Measurements from ENCODE around the gene LRRC25. TPM values are rescaled to one million over a fixed set of nuclear protein-coding genes. Genes with fewer than 3 reads are reported as not detected.

The LRRC25 gene
- total RNA-seq, 1 experiment from 2014 or later, result not detected

DNA sequence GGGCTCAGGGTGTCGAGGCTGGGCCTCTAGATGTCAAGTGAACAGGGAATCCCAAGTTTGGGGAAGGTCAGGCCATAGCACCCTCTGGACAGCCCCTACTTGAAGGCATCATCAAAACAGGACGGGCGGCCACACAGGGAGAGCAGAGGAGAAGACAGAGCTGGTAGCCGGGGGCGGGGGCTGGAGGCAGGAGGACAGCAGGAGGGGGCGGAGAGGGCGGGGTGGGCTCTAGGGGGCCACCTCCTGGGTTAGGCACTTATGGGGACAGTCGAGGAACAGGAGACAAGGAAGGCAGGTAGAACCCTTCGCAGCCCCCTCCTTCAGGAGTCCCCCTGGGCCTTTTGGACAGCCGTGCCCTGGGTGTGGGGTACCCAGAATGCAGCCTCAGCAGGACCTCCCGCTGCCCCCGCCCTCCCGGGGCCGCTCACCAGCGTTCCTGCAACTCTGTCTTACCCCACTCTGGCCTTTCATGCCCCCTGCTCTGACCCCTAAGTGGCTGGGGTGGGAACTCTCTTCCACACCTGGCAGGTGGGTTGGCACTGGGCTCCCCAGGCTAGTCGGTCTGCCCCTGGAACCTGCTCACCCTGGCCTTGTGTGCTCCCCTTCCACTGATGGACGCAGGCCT is 27.6 kb upstream of the LRRC25 start:
- no peak for DNase-seq (ENCODE audit: low spot score)

DNA sequence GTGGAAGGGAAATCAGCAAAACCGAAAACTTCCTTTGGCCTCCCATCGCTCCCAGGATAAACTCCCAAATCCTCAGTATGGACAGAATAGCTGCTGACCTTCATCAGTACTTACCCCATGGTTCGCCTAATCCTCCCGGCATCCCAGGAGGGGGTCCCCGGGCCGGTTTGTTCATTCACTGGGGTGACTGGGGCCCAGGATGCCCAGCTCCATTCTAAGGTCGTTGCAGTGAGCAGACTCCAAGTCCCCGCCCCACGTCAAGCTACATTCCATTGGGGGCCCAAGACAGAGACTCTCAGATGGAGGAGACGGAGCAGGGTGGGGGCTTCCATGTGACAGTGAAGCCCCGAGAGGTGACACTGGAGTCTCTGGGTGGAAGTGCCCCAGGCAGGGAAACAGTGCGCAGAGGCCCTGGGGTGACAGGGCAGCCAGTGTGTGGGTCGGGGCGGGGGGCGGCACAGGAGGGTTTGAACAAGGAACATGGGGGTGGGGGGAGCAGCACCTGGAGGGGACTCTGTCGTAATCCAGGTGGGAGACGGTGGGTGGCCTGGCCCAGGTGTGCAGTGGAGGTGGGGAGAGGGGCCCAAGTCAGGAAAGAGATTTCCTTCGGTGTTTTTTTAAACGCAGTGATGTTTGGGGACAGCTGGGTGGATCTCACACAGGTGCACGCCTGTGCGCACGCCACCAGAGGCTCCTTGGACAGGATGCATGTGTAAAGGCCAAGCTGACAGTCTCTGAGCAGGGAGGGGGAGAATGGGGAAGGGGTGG is 26.9 kb upstream of the LRRC25 start:
- DNase-seq (ENCODE audit: low spot score), result no peak

GRCh38 chr19:18423258-18424020 is 26.0 kb upstream of the LRRC25 start:
- DNase-seq (ENCODE audit: low spot score), result no peak

GRCh38 chr19:18422530-18423191 is 25.2 kb upstream of the LRRC25 start:
- no peak for DNase-seq (ENCODE audit: low spot score)

DNA sequence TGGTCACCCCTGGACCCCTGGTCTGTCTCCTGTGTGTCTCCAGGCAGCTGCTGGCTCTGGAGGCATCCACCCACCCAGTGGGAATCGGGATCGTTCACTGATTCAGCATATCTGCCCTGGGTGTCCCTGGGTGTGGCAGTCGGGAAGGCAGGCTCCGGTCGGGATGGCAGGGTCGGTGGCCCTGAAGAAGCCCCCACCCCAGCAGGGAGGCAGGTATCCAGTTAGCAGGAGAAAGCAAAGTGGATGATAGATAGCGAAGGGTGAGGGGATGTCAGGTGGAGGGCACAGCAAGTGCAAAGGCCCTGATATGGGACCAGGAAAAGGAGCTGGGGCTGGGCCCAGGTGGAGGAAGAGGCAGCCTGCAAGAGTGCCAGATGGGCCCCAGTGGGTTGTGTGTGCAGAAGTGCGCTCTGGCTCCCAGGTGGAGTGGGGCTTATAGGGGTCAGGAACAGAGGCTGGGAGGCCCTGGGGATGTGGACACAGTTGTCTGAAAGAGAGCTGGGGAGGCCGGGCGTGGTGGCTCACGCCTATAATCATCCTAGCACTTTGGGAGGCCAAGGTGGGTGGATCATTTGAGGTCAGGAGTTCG is 24.0 kb upstream of the LRRC25 start:
- no peak for DNase-seq (ENCODE audit: low spot score)

GRCh38 chr19:18420930-18421329 is 23.5 kb upstream of the LRRC25 start:
- DNase-seq (ENCODE audit: low spot score), result no peak

DNA sequence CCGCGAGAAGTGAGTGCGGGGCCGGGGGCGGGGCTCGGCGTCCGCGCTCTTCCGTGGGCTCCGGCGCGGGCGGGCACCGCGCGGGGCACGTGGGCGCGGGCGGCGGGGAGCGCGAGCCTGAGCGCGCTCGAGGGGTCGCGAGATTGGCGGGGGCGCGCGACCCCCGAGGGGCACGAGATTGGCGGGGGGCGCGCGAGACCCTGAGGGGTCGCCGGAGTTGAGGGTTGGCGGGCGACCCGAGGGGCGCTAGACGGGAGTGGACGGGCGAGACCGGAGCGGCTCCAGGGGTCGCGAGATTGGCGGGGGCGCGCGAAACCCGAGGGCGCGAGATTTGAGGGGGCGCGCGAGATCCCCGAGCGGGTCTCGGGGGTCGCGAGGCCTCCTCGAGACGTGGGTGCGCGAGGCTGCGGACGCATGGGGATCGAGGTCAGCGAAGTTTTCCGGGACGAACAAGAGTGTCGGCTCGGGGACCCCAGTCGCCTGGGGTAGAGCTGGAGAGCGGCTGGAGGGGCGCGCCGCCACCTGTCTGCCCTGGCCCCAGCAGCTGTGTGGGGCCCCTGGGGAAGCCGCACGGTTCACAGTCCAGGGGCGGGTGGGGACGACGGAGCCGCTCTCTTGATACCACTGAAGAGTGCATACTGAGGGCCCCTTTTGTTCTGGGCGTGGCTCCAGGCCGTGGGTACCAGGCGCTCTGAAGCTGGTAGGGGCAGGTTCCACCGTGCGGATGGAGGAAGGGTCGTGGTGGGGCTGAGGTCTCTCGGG is 22.5 kb upstream of the LRRC25 start:
- no peak for DNase-seq (ENCODE audit: low spot score)

GRCh38 chr19:18419195-18419698 is 21.8 kb upstream of the LRRC25 start, which contains the start of gene SSBP4:
Gene SSBP4 (plus strand): TSS chr19:18419398. CDS start chr19:18419649, 251 bp downstream.
- peak; percentile 55 for DNase-seq (ENCODE audit: low spot score)

DNA sequence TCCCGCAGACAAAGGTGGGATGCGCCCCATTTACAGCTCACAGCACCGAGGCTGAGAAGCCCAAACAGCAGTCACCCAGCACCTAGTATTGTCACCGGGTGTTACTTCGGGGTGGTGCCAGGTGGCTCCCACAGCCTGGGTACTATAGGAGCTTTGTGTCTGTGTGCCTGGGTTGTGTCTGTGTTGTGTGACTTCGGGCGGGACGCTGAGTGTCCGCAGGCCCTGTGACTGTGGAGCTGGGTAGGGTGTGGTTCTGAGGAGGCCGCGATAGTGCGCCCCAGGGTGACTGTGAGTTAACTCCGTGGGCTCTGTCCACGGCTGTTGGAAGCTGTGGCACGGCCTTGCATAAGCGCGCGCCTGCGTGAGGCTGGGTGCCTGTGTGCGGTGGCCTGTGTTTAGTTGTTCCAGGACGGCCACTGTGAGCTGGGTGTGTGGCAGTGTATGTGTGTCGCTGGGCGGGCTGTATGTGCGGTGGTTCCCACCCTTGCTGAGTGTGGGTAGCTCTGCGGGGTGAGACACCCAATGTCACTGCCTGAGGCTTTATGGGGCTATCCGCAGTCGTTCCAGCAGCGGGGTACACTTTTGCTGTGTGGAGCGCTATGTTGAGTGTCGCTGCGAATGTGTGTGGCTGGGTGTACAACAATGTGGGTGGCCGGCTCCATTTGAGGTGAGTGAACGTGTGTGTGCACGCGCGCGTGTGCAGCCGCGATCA is 21.2 kb upstream of the LRRC25 start:
- no peak for DNase-seq (ENCODE audit: low spot score)

DNA sequence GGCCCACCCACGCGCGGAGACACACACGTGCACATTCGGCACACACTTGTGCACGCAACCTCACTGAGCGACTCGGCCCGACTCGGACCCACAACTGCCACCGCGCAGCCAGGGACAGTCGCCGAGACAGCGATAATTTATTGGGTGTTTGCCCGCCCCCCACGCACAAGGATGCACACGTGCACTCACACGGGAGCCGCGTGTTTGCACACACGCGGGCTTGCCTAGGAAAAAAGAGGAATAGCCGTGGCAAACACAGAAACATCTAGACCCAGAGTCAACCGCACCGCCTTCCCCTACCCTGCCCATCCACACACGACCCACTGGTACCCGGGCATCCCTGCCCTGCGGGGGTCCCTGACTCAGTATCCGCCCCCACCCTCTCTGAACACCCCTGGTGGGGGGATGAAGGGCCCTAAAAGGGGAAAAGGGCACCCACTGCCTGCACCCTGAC is 20.6 kb upstream of the LRRC25 start:
- no peak for DNase-seq (ENCODE audit: low spot score)

DNA sequence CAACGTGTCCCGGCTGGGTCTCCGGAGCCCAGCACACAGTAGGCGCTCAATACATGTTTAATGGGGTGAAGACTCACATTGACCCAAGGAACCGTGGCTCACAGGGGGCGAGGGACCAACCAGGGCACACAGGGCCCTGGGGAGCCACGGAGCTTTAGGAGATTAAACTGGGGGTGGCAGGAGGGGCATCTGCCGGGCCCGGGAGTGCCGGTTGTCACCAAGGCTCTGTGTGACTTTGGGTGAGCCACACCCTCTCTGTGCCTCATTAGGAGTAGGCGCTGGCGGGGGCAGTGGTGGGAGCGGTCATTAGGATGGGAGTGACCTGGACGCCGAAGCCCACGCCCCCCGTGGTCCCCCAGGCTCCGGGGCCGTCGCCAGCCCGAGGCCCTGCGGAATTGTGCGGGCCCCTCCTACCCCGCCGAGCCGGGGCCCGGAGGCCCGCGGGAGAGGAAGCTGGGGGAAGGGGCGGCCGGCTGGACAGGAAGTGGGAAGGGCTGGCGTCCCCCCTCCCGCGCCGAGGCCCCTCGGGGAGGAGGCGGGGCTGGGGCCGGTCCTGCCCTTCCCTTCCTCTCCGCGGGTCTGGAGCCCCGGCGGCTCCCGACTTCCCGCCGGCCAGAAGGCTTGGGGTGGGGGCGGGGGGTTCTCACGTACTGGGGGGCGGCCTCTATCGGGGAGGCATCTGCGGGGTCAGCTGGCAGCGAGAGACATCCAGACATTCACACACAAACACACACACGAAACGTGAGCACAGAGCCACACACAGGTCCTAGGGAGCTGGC is 20.0 kb upstream of the LRRC25 start:
- peak; percentile 86 for DNase-seq (ENCODE audit: low spot score)

DNA sequence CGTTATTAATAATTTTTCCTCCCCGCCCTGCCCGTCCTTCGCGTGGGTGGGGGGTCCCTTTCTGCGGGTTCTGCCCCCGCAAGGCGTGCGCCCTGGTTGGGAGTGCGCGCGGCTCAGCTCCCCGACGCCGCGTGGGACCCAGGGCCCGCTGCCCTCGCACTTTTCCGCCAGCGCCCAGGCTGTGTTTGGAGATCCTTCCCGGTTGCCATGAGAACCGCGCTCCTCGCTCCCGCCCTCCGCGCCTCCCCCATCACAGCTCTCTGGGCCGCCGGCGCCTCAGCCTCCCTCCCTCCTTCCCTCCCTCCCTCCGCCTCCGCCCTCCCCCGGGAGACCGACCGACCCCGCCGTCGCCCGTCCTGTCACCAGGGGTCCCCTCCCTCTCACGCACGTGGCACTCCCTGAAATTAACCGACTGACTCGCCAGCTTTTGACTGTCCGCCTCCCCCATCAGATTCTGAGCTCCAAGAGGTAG is 19.4 kb upstream of the LRRC25 start:
- peak; percentile 83 for DNase-seq (ENCODE audit: low spot score)

- DNase-seq (ENCODE audit: low spot score), result peak; percentile 93
Measured at GRCh38 chr19:18415178-18415867, 17.9 kb upstream of the LRRC25 start.

GRCh38 chr19:18414504-18415177 is 17.2 kb upstream of the LRRC25 start:
- peak; percentile 66 for DNase-seq (ENCODE audit: low spot score)

GRCh38 chr19:18412610-18413239 is 15.3 kb upstream of the LRRC25 start:
- DNase-seq (ENCODE audit: low spot score), result no peak

DNA sequence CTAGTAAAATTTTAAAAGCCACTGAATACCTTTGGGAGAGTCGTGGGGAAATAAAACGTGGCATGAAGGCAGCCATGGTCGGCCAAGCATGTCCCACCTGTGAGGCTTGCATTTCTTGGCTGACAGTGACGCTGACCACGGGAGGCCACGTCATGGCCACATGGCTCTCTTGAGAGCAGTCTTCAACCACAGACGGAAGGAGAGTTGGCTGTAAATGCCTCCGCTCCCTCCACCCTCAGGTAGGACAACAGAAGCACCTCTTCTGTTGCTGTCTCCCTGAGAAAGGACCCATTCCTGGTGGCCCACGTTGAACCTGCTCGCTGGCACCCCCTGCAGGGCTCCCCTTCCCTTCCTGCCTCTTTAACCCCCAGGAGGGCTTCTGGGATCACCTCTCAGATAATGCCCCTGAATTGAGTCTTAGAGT is 10.6 kb upstream of the LRRC25 start:
- DNase-seq (ENCODE audit: low spot score), result no peak

DNA sequence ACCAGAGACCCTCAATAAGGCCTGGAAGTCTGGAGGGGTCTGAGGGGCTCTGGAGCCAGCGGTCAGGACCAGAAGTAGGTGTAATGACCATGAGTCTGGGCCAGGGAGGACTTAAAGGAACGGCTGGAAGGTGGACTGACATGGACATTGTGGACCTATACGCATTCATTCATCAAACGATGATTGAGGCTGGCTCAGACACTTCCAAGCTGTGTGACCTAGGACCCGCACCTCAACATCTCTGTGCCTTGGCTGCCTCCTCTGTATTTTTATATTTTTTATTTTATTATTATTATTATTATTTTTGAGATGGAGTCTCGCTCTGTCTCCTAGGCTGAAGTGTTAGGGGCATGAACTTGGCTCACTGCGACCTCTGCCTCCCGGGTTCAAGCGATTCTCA is 9.3 kb upstream of the LRRC25 start:
- DNase-seq (ENCODE audit: low spot score), result no peak
